Non-pigmented ciliary epithelial cell (primary cell): ENCODE data around the gene RIMS4.
"Not testable (repeated sequence)": the region's sequence is repeated elsewhere in the genome, so short reads cannot be mapped to it uniquely, and the experiment has no call there.

ENCODE experiments used
- DNase-seq: peaks from one replicate; pipeline ENCODE4 v3.0.0-alpha.2; 2010; ENCODE audit warnings: low read depth

The RIMS4 gene

DNA sequence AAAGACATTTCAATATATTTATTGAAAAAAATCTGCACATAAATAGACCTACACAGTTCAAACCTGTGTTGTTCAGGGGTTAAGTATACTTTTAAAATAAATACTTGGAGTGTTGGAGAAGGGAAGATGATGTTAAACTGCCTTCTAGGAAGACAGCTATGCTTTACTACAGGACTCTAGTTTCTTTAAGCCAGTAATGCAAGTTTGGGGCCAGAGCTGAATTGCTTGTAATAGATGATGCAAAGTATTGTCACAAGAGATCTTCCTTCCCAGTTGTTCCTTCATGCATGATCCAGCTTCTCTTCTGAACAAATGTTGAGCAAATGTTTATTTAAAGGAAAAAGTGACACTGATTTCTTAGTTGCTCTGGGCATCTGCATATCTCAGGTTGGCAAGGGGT is 20.2 kb upstream of the RIMS4 start:
- no peak for DNase-seq

DNA sequence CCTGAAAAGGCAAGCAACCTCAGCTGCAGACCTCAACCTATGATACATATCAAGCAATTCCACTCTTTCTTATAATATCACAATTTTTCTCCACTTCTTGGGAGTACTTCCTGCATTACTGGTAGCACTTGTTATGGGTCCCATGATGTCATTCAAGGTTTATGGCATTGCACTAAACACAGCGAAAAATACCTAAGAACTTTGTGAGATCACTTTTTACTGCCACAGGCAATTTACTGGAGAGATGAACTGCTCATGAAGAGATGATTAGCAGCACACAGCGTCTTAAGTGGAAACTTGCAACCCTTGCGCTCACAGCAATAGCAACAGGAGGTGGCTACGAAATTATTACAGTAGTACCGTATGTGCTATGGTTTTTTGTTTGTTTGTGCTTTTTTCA is 19.3 kb upstream of the RIMS4 start:
- DNase-seq, result no peak

DNA sequence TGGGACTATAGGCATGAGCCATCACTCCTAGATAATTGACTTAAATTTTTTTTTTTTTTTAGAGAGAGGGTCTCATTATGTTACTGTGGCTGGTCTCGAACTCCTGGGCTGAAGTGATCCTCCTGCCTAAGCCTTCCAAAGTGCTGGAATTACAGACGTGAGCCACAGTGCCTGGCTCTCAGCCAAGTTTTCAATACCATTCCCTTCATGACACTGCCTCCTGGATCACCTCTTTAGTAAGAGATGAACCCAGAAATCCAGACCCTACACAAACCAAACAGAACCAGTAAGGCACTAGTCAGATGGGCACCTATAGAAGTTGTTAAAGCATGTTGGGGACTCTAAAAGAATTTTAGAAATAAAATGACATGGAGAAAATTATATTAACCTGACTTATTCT is 18.3 kb upstream of the RIMS4 start:
- no peak for DNase-seq

DNA sequence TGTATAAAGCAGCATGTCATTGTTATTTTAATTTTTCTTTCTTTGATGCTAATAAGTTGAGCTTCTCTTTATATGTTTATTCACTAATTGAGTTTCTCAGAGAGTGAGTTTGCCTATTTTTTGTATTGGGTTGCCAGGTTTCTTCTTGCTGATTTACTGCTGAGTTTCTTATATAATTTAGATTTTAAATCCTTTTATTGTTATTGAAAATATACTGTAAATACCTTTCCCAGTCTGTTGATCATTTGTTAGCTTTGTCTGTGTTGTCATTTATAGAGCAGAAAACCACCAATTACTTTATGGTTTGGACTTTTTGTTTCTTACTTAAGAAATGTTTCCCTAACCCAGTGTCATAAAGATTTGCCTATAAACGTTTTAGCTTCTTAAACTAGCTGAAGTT is 17.1 kb upstream of the RIMS4 start:
- DNase-seq, result no peak

DNA sequence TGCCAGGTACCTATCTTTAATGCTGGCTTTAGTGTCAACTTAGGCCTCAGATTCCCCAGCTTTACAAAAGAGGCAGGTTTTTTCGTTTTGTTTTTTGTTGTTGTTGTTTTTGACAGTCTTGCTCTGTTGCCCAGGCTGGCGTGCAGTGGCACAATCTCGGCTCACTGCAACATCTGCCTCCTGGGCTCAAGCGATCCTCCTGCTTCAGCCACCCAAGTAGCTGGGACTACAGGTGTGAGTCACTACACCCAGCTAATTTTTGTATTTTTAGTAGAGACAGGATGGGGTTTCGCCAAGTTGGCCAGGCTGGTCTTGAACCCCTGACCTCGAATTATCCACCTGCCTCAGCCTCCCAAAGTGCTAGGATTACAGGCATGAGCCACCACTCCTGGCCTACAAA is 11.2 kb upstream of the RIMS4 start:
- DNase-seq, result not testable (repeated sequence)

DNA sequence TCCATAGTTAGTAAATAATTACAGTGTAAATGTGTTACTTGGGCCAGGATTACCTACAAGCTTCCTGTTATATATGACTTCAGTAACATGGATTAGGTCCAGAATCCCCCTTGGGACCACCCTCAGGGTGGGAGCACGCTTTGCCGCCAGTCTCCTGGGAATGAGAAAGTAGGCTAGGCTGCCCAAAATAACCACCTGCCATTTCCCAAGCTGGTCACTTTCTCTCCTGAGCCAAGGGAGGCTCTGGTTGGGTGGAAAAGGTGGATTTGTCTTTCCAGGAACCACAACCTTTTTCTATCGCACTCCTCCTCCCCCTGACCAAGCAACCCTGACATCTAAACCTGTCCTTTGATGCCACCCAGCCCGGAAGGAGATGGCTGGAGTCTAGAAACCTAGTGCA is 9.6 kb upstream of the RIMS4 start:
- DNase-seq, result no peak

DNA sequence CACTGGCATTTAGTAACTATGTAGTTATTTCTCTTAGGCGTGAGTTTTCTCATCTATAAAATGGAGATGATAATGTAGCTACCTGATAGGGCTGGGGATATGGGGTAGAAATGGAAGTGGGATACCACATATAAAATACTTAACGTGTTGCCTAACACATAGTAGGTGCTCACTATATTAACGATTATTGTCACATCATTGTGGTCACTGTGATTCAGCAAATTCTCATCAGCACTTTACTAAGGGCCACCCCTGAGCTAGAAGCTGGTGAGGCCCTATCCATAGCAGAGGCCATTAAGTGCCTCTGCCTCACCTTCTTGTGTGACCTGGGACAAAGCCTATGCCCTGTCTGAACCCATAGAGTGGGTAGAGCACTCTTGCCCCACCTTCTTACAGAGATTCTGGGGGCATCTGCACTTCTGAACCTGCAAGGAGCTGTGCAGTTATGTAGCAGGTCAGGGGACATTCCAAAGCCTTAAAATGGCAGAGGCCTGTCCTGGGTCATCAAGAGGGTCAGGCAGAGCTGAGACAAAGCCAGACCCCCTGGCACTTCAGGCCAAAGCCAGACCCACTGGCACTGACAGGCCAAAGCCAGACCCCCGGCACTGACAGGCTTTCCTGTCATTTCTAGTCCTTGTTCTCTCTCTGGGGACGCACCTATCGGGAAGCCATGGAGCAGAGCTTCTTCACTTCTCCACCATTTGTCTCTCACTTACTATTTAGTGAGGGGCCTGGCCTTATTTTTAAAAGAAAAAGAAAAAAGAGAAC is 7.0 kb upstream of the RIMS4 start:
- DNase-seq, result no peak

DNA sequence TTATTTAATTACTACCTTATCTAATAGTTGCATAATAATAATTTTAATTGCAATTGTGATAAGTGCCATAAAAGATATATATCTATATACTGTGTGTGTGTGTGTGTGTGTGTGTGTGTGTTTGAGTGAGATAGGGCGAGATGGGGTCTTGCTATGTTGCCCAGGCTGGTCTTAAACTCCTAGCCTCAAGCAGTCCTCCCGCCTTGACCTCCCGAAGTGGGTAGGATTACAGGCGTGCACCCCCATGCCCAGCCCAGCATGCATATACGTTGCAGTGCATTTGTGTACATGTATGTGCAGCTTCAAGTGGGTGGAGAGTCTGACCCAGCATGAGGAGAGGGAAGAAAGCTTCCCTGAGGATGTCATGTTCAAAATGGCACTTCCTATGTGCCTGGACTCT is 4.6 kb upstream of the RIMS4 start:
- no peak for DNase-seq

DNA sequence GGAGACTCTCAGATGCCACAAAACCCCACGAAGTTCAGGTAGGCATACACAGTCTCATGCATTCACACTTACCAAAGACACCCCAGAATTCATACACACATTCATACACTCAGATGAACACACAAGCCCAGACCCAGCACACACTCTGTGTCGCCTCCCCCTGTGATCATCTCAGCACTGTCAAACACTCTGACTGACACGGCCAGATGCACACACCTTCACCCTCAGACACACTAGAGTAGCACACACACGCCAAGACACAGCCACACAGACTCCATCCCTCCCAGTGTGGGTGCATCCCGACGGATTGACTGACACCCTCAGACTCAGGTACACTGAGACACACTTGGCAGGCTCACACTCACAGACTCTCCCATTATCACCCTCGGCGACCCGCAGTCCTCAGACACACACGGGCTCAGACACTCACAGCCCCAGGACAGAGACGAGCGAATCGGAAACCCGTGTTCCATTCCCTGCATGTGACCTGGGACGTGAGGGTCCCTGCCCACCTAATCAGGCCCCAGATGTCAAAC is 872 bp upstream of the RIMS4 start:
- no peak for DNase-seq

DNA sequence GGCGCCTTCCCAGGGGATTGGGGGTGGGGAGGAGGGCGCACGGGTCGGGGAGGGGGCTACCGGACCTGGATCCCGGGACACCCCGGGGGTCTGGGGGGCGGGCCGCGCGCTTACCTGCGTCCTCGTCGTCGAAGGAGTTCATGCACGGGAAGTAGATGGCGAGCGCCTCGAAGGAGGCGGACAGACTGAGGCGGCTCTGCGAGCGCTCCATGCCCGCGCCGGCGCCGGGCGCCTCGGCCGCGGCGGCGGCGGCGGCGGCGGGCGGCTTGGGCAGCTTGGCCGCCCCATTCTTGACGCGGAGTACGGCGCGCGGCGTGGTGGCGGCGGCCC is 320 bp downstream of the RIMS4 start:
- DNase-seq, result no peak

DNA sequence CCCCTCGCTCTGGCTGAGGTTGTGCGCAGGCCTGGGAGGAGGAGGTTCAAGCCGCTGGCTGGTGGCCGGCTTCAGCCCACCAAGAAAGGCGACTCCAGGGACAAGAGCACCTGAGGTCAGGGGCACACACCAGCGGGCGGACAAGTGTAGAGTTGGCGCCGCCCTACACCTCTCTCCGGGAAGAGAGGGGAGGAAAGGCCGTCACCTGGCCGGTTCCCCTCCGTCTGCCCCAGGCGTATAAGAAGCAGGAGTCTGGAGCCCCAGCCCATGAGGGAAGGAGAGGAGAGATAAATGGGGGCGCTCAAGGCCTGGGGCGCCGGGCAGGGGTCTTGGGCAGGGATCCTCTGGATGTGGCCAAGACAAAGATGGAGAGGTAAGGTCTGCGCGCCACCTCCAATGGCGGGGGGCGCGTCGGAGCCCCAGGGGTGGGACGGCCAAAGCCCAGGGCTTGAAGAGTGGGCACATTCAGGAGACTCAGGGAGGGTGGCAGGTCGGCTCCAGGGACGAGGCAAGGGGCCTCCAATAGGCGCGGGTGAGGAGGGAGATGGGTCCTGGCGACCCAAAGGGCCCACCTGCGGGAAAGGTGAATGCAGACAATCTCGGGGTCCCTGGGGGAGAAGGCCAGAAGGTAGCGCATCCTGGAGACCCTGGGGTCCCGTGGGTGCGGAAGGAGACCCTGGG is 826 bp downstream of the RIMS4 start:
- no peak for DNase-seq

DNA sequence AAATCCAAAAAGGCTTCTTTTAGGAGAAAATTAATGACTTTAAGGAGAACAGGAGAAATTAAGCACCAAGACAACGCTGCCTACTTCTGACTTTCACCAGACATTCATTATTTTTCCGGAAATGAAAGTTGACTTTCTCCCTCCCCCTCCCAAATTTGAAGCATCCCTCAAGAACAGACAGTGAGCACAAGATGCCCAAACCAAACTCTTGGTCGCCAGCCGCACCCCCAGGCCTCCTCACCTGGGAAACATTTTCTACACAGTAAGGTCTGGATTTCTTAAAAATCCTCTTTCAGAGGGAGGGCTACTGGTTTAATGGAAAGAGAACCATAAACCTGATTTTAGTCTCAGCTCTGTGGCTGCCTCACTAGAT is 2.7 kb downstream of the RIMS4 start:
- DNase-seq, result no peak

DNA sequence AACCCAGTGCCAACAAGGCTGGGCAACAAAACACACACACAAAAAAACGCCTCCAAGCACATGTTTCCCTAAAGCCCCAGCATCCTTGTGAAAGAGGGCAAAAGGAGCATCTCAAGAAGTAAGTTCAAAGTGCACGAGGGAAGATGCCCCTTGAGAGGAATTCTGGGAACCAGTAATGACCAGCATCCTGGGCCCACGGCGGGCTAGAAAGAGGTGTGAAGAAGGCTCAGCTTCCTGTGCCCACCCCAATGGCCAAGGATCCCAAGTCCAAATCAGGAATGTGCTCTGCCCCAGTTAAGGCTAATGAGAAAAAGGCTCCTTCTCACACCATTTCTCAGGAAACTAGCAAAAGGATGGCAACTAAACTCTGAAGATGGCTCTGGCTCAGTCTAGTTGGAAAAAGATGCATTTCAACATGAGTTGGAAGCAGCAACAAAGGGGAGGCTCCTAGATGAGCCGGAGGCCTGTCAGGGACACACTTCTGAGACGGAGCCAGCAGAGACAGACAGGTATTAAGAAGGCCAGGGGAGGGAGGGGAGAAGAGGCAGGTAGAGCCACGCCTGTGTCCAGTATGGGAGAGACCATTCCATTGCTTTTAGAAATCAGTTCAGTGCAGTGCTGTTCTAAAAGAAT is 3.2 kb downstream of the RIMS4 start:
- DNase-seq, result no peak

DNA sequence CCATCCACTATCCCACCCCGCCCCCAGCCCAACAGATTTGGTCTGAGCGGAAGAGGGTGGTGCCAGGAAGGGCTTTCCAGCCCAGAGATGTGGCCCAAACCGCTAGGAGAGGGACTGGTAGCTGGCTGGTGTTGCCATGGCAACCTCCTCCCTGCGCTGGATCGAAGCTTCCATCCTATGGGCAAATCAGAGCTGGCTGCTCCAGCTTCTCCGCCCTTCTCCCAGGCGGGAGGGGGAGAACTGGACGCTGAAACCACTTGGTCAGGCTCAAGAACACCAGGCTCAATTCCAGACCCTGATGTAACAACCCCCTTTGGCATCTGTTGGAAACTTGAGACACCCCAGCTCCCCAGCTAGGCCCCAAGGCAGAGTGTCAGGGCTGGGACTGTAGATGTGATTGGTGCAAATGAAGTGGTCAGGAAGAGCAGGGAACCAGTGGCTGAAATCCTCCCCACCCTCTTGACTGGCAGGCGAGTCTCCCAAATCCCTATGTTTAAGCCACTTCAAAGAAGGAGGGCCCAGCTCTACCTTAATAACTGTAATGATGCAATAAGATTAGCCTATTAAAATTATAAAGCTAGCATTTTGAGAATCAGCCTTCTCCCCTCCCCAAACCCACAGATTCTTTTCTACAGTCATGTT is 4.2 kb downstream of the RIMS4 start:
- DNase-seq, result peak; percentile 3

DNA sequence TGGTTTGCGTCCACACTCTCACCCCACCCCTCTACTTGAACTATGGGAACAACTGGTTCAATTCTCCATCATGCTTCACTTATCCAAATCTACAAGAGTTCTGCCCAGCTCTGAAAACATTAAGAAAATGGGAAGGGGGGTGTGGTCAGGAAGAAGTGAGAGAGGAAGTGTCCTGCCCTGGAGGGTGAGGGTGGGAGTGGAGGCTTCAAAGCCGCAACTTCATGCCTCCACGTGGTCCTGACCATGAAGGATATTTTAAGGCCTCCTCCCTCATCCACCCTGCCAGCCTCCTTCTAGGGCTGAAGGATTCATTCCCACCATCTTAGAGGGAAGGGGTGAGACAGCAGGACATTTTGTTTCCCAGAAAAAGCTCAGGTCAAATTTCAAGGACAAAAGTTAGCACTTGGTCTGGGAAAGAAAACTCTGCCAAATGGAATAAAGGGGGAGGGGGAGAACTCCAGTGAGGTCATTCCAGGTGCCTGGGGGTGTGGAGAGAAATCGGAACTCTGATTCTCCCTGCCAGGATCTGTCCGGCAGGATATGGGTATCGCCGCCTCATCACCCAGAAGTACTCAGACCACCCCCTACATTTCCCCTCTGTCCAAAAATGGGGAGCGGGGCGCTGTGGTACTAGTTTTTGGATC is 4.9 kb downstream of the RIMS4 start:
- DNase-seq, result no peak

DNA sequence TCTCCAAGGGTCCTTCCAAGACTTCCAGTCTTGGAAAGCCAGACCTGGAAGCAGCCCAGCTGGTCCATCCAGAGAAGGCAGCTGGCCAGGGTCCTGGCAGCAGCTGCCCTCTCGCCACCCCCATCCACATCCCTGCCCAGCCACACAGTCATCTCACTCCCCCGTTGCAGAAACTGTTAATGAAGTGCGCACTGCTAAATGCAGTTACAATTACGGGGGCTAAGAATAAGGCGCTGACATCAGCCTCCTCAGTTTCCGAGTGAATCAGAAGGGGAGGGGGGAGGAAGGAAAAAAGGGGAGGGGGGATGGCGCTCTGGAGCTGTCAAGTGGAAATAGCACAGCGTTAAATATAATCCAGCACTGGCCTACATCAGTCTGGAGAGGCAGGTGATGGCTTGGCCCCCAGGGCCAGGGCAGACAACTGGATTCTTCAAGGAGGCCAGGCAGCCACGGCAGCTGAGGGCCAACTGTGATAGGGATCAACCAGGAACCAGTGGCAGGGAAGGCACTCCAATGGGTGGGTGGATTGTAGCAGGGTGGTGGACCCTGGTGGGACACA is 6.9 kb downstream of the RIMS4 start:
- DNase-seq, result no peak

DNA sequence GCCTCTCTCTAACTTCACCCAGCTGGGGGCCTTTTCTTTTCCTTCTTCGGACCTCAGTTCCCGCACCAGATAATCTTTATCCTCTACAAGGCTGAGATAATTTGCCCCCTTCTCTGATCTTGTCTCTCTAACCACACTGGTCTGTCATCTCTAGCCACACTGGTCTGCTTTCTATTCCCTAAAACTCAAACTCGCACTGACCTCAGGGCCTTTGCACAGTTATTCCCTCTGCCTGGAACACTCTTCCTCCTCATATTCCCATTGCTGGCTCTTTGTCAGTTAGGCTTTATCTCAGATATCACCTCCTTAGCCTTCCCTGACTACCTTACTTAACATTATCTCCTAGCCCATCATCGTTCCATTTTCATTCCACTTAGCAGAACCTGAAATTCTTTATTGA is 7.6 kb downstream of the RIMS4 start:
- no peak for DNase-seq

DNA sequence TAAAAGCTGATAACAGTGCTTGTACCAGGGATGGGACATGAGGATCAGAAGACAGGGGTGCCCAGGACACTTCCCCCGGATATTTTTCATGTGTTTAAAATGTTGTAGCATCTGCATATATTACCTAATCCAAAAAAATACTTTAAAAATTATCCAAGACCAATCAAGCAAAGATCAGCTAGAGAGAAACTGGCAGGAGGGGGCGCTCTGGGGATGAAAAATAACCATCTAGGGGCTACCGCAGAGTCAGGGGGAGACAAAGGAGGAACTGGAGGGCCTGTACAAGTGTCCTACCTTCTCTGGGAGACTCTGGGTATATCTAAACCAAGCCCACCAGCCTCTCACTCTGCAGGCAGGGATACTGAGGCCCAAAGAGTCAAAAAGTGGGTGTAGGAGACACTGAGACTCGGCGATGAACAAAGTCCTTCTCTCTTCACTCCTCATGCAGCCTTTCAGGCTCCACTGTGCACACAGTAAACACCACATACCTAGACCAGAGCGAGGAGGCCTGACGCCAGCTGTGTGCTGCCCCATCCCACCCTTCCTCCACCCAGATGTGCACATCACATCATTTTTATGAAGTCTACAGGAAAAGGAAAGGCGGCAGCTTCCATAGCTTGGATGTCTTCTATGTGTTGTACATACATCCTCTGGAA is 9.8 kb downstream of the RIMS4 start:
- no peak for DNase-seq

DNA sequence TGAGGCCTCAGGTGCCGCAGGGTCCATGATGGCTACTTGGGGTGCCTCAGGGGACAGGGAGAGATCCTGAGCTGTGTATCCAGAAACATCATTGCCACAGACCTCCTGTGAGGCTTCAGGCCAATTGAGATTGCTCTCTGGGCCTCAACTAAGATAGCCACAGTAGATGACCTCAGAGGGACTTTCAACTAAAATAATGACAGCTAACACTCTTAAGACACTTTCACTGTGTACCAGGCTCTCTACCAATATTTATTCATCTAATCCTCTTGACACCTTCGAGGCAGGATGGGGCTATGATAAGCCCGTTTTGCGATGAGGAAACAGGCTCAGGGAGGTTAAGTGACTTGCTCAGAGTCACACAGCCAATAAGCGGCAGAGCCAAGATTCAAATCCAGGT is 10.7 kb downstream of the RIMS4 start:
- DNase-seq, result no peak

DNA sequence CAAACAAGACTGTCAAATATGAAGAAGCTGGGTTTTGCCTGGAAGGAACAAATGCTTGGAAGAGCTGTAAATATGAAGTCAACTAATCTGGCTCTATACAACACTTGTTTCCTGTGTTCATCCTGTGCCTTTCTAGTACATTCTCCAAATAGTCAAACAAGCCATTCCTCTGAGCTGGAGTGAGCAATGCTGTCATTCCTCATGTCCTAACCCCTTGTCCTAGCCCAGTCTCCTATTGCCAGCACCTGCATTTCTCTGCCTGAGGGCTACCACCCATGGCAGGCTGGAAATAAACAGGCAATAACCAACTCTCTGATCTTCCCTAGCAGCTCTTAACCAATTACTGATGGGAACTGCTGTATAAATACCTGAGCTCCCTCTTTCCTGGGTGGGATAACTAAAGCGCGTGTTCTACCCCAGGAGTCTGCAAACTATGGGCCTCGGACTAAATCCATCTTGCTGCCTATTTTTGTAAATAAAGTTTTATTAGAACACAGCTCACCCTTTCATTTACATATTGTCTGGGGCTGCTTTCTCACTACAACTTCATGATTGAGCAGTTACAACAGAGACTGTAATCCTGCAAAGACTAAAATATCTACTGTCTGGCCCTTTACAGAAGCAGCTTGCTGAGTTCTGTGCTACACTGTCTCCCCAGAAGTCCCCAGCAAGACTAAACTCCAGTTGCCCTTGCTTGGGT is 13.4 kb downstream of the RIMS4 start:
- DNase-seq, result no peak

DNA sequence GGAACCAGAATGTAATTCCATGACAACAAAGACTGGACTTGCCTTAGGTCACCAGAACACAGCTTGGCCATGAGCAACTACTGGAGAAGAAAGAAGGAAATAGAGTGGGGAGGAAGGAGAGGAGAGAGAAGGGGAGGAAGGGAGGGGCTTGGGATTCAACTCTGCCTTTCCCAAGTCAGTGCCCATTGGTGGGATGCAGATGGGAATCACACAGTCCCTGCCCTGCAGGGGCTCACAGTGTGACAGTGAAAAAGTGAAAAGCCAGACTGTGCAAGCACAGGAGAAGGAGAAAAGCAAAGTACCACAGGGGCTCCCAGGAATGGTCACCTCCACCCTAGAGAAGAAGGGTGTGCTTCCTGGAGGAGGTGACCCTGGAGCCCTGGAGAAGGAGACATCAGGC is 14.0 kb downstream of the RIMS4 start:
- no peak for DNase-seq
